Sigmoid colon (tissue), 4 donors: ENCODE results near the gene INF2.

Experiments
- POLR2A ChIP-seq, 2 donors: fragments of 450-650 bp; IDR thresholded peaks; one replicate each; pipeline ENCODE4 v1.6.1; 2016; ENCODE audit warnings: antibody characterized with exemption in 2 of 2, mild to moderate bottlenecking in 2 of 2, moderate library complexity in 2 of 2
- POLR2AphosphoS5 ChIP-seq, 4 donors: sonication (generic); formaldehyde crosslinking; IDR thresholded peaks; one replicate each; pipeline ENCODE4 v1.6.1; 2017; ENCODE audit warnings: antibody characterized with exemption in 4 of 4
- TF ChIP-seq, protein P1 (sequence below), 4 experiments: fragments of 450-650 bp in 3 of 4; fragments of 200-600 bp in 1 of 4; IDR thresholded peaks; one replicate each; pipeline ENCODE4 v1.5.1; 2016 to 2019; ENCODE audit warnings: antibody characterized with exemption in 4 of 4, mild to moderate bottlenecking in 3 of 4, moderate library complexity in 2 of 4

DNA sequence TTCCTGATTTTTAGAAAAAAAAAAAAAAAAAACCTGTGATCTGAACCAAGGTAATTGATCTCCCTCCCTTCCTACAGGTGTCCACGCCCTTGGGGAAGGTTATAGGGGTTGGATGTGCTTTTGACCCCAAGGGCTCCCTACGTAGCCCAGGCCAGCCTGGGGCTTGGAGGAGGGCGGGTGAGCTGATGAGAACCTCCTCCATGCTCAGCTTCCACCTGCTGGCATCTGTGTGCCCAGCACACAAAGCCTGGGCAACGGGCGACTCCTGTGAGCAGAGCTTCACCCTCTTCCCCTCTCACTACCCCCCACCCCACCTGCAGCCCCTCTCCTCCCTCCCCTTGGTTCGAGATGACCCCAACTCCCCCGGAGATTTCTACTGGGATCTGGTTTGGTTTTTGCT lies 25.3 kb upstream of the INF2 start:
- TF ChIP-seq, protein P1, sequence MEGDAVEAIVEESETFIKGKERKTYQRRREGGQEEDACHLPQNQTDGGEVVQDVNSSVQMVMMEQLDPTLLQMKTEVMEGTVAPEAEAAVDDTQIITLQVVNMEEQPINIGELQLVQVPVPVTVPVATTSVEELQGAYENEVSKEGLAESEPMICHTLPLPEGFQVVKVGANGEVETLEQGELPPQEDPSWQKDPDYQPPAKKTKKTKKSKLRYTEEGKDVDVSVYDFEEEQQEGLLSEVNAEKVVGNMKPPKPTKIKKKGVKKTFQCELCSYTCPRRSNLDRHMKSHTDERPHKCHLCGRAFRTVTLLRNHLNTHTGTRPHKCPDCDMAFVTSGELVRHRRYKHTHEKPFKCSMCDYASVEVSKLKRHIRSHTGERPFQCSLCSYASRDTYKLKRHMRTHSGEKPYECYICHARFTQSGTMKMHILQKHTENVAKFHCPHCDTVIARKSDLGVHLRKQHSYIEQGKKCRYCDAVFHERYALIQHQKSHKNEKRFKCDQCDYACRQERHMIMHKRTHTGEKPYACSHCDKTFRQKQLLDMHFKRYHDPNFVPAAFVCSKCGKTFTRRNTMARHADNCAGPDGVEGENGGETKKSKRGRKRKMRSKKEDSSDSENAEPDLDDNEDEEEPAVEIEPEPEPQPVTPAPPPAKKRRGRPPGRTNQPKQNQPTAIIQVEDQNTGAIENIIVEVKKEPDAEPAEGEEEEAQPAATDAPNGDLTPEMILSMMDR (IDR thresholded peaks at IDR 0.05), result no peak
- TF ChIP-seq POLR2AphosphoS5 (IDR thresholded peaks at IDR 0.05), result no peak
- no peak for TF ChIP-seq POLR2A (IDR thresholded peaks at IDR 0.05)
